Measurements from ENCODE around the gene CA5B.

The CA5B gene

DNA sequence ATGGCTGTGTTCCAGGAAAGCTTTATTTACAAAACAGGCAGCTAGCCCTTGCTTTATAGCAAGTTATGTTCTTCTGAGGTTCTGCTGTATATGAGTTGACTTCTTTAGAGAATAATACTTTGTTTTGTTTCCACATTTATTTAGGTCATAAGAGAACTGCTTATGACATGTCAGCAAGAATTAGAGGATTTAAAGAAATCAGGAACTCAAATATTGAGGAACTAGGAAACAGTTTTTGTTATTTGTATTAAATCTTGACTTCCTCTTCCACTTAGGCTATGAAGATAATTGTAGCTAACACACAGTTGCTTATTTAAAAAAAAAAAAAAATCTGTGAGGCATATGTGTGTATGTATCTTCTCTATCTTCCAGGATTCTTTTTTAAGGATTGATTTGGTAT is 66.5 kb downstream of the CA5B start:
- TF ChIP-seq, protein P1, sequence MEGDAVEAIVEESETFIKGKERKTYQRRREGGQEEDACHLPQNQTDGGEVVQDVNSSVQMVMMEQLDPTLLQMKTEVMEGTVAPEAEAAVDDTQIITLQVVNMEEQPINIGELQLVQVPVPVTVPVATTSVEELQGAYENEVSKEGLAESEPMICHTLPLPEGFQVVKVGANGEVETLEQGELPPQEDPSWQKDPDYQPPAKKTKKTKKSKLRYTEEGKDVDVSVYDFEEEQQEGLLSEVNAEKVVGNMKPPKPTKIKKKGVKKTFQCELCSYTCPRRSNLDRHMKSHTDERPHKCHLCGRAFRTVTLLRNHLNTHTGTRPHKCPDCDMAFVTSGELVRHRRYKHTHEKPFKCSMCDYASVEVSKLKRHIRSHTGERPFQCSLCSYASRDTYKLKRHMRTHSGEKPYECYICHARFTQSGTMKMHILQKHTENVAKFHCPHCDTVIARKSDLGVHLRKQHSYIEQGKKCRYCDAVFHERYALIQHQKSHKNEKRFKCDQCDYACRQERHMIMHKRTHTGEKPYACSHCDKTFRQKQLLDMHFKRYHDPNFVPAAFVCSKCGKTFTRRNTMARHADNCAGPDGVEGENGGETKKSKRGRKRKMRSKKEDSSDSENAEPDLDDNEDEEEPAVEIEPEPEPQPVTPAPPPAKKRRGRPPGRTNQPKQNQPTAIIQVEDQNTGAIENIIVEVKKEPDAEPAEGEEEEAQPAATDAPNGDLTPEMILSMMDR (IDR thresholded peaks at IDR 0.05; ENCODE audit: low read depth, low read length, missing control alignments), result no peak
- in situ Hi-C loops (cut with HindIII; ENCODE audit: low pct_ligation_motif_present, low sequenced_read_pairs), result no loop called here
- Histone ChIP-seq H3K27me3 (replicated peaks) (no peaks in the 10 kb centered on the region), H3K4me3 (ENCODE audit: low read depth, low read length) (no peak overlapping the region), H3K27ac (no peak overlapping the region), H3K36me3 (replicated peaks) (peaks cover 30% of the 10 kb centered on the region)
- DNase-seq, result no peak

DNA sequence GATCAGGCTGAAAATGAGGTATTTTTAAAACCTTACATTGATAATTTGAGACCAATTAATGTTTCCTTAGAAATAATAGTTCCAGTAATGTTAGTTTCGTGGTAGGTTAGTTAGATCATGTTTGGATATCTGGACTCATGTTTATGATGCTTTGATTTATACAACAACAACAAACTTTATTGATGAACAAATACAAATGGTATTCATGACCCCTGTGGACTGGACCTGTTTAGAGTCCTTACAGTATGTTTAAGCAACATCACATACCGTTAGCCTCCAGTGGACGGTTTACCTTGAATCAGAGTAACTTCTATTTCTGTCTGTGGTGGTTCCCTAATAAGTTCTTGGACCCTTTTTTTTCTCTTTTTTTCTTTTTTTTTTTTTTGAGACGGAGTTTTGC is 70.2 kb downstream of the CA5B start:
- in situ Hi-C loops (cut with HindIII; ENCODE audit: low pct_ligation_motif_present, low sequenced_read_pairs), result no loop called here
- H3K4me3 ChIP-seq (ENCODE audit: low read depth, low read length), result no peak overlapping the region
- H3K27ac ChIP-seq, result no peak overlapping the region
- DNase-seq, result no peak
- TF ChIP-seq, protein P1 (IDR thresholded peaks at IDR 0.05; ENCODE audit: low read depth, low read length, missing control alignments), result no peak
- H3K27me3 ChIP-seq (replicated peaks), result no peaks in the 10 kb centered on the region
- H3K36me3 ChIP-seq (replicated peaks), result peaks cover 36% of the 10 kb centered on the region

DNA sequence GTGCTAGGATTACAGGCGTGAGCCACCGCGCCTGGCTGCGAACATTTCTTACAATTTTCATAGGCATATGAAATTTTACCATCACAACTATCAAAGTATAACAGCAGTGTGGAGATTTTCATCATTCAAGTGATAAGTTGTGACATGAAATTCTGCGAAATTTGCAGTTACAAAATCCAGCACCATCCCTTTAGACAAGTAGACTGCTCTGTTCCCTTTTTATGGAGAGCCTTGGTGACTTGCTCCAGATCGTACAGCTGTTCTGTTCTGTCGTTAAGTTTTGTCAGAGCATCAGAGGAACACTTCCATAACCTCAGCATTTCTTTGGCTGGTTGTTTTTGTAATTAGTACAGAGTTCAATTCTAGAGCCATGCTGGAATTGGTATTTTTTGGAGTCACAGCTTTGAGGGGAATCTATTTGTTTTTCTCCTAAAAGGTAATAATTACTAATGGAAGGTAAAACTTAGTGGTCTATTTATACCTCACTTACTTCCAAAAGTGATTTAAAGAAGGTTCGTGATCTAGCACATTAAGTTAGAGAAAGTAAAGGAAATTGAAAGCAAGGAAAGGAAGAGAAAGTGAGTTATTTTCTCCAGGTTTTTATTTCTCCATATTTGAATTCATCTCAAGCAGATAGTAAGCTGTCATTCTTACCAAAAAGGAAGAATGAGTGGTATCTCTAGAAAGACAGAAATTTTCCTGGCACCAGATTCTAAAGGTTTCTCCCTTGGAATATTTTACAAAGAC is 74.3 kb downstream of the CA5B start:
- in situ Hi-C loops (cut with HindIII; ENCODE audit: low pct_ligation_motif_present, low sequenced_read_pairs), result no loop called here
- H3K27ac ChIP-seq, result no peak overlapping the region
- H3K27me3 ChIP-seq (replicated peaks), result no peaks in the 10 kb centered on the region
- TF ChIP-seq, protein P1 (IDR thresholded peaks at IDR 0.05; ENCODE audit: low read depth, low read length, missing control alignments), result no peak
- H3K36me3 ChIP-seq (replicated peaks), result peaks cover 46% of the 10 kb centered on the region
- no peak overlapping the region for H3K4me3 ChIP-seq (ENCODE audit: low read depth, low read length)
- no peak for DNase-seq

DNA sequence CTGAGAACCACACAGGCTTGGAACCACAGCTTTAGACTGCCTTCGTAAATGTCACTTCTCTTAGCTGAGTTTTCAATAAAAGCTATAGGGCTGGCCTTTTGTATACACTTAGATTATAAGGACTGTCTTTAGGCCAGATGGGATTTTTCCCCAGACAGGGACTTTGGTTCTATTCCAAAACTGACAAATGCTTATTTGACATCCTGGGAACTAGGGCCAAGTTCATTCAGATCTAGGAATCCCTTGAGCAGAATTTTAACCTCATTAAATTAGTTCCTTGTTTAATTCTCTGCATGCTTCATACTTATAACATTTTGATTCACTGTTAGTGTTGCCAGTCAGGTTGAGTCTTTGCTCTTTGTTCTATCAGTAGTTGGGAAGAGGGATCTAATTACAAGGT is 75.3 kb downstream of the CA5B start:
- in situ Hi-C loops (cut with HindIII; ENCODE audit: low pct_ligation_motif_present, low sequenced_read_pairs), result no loop called here
- no peak for DNase-seq
- Histone ChIP-seq H3K4me3 (ENCODE audit: low read depth, low read length) (no peak overlapping the region), H3K27me3 (replicated peaks) (no peaks in the 10 kb centered on the region), H3K27ac (no peak overlapping the region), H3K36me3 (replicated peaks) (peaks cover 48% of the 10 kb centered on the region)
- TF ChIP-seq, protein P1 (IDR thresholded peaks at IDR 0.05; ENCODE audit: low read depth, low read length, missing control alignments), result no peak

DNA sequence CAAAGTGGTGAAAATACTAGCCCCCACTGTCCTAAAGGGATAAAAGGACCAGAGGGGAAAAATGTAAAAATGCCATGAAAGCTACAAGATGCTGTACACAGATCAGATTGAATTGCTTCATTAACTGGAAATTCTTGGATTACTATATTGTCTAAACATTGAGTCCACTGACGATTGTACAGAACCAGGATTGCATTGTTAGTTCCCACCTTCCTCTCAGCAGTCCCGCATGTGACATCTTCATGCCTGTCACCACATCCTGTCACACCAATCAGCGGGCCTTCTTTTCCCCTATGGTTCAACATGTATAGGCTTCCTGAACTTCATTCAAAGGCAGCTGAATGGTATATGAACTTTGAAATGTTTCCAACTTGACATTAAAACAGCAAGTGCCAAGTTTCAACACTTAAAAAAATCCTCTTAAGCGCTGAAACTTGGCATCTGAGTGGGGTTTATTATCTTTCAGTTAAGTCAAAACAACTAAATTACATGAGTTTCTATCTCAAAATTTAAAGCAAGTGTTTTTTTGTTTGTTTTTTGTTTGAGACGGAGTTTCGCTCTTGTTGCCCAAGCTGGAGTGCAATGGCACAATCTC is 76.8 kb downstream of the CA5B start:
- H3K4me3 ChIP-seq (ENCODE audit: low read depth, low read length), result no peak overlapping the region
- no peak for DNase-seq
- peaks cover 41% of the 10 kb centered on the region for H3K36me3 ChIP-seq (replicated peaks)
- H3K27ac ChIP-seq, result no peak overlapping the region
- in situ Hi-C loops (cut with HindIII; ENCODE audit: low pct_ligation_motif_present, low sequenced_read_pairs), result no loop called here
- TF ChIP-seq, protein P1 (IDR thresholded peaks at IDR 0.05; ENCODE audit: low read depth, low read length, missing control alignments), result no peak
- no peaks in the 10 kb centered on the region for H3K27me3 ChIP-seq (replicated peaks)

Measured in brain microvascular endothelial cell (primary cell).